HCT116 (cell line): ENCODE measurements around the gene LRBA. TPM values are rescaled to one million over a fixed set of nuclear protein-coding genes. Genes with fewer than 3 reads are reported as not detected.

Source experiments
- ATAC-seq: fragments of 200-7000 bp; cut with Tn5 transposase; 2 replicates; pipeline ENCODE4 v1.9.1; 2020; ENCODE audit warnings: mild to moderate bottlenecking, moderate library complexity
- BruUV-seq: library from RNA; stranded (reverse); fragments of 400-500 nt; replicated peaks from 2 replicates; lab custom pipeline; 2021; lab: Mats Ljungman, UMichigan
- CTCF ChIA-PET: fragments of 300-600 bp; sonication (Branson Sonifier 250); formaldehyde crosslinking; loops from one replicate; lab custom pipeline; 2021; ENCODE audit warnings: antibody characterized with exemption; lab: Charles Lee
- POLR2A ChIA-PET: fragments of 300-600, 350-600 bp; sonication (Branson Sonifier 250); formaldehyde crosslinking; loops from one replicate; lab custom pipeline; 2021; ENCODE audit warnings: antibody characterized with exemption; lab: Charles Lee
- RAD21 ChIA-PET, 2 experiments: fragments of 300-600 bp; sonication (Branson Sonifier 250); formaldehyde crosslinking; loops; one replicate each; lab custom pipeline; 2023; ENCODE audit warnings: low total read pairs in 2 of 2; ENCODE audit not compliant: uncharacterized antibody in 2 of 2, unreplicated experiment in 2 of 2, low non-redundant PET in 1 of 2; lab: Charles Lee
- DNase-seq: peaks from one replicate; pipeline ENCODE4 v3.0.0-alpha.2; 2010; ENCODE audit warnings: low read depth, low spot score
- H2AFZ ChIP-seq: fragments of 200-600 bp; shearing (Covaris generic), sonication (generic); 2 replicates; pipeline ENCODE4 v1.6.1; 2017; ENCODE audit warnings: low read depth, mixed run types, mixed read lengths, antibody characterized with exemption, low read length; ENCODE audit not compliant: poor library complexity, severe bottlenecking
- H3K27ac ChIP-seq: 2 replicates; pipeline ENCODE4 v1.5.1; 2012; ENCODE audit warnings: low read depth, low read length
- H3K27me3 ChIP-seq: fragments of 200-600 bp; sonication (generic); 2 replicates; pipeline ENCODE4 v1.6.1; 2016; ENCODE audit warnings: mixed run types, low read length, mixed read lengths; ENCODE audit not compliant: insufficient read depth
- H3K36me3 ChIP-seq, 2 experiments: fragments of 200-500 bp in 1 of 2; fragments of 200-600 bp in 1 of 2; sonication (Bioruptor generic) in 1 of 2; sonication (generic) in 1 of 2; 2 replicates each; pipeline versions ENCODE4 v1.5.1 to v1.6.1; 2014 to 2016; ENCODE audit warnings: low read length in 2 of 2, inconsistent platforms in 1 of 2, mixed read lengths in 1 of 2, mixed run types in 1 of 2; ENCODE audit not compliant: insufficient read depth in 2 of 2, control insufficient read depth in 1 of 2
- H3K4me1 ChIP-seq, 2 experiments: fragments of 200-600 bp in 1 of 2; sonication (generic) in 1 of 2; 2 replicates each; pipeline versions ENCODE4 v1.5.1 to v1.6.1; 2012 to 2017; ENCODE audit warnings: low read length in 2 of 2, inconsistent platforms in 1 of 2, mild to moderate bottlenecking in 1 of 2, mixed read lengths in 1 of 2, mixed run types in 1 of 2, moderate library complexity in 1 of 2; ENCODE audit not compliant: insufficient read depth in 2 of 2, control insufficient read depth in 1 of 2
- H3K4me2 ChIP-seq: fragments of 200-600 bp; sonication (generic); 2 replicates; pipeline ENCODE4 v1.6.1; 2017; ENCODE audit warnings: mixed run types, low read length, mixed read lengths
- H3K4me3 ChIP-seq, 2 experiments: fragments of 200-600 bp in 1 of 2; sonication (generic) in 1 of 2; replicated peaks in 1 of 2; 2 replicates each; pipeline ENCODE4 v1.5.1; 2011 to 2016; ENCODE audit warnings: low read length in 2 of 2, control low read depth in 1 of 2, low read depth in 1 of 2, mild to moderate bottlenecking in 1 of 2, mixed read lengths in 1 of 2, mixed run types in 1 of 2
- H3K79me2 ChIP-seq: fragments of 200-600 bp; sonication (generic); 2 replicates; pipeline ENCODE4 v1.6.1; 2017; ENCODE audit warnings: mild to moderate bottlenecking, mixed run types, low read length, moderate library complexity, mixed read lengths; ENCODE audit not compliant: insufficient read depth
- H3K9ac ChIP-seq: fragments of 200-600 bp; sonication (generic); 2 replicates; pipeline ENCODE4 v1.6.1; 2016; ENCODE audit warnings: low read length, mixed read lengths
- H3K9me2 ChIP-seq: fragments of 200-600 bp; sonication (generic), shearing (Covaris generic); 2 replicates; pipeline ENCODE4 v1.6.1; 2017; ENCODE audit warnings: mixed run types, mild to moderate bottlenecking, moderate library complexity; ENCODE audit not compliant: insufficient read depth
- H3K9me3 ChIP-seq, 2 experiments: fragments of 200-500 bp in 1 of 2; fragments of 200-600 bp in 1 of 2; sonication (Bioruptor generic) in 1 of 2; sonication (generic) in 1 of 2; 2 replicates each; pipeline ENCODE4 v1.6.1; 2014 to 2017; ENCODE audit warnings: low read length in 2 of 2, mixed read lengths in 2 of 2, inconsistent platforms in 1 of 2, low read depth in 1 of 2, mild to moderate bottlenecking in 1 of 2, mixed run types in 1 of 2, moderate library complexity in 1 of 2; ENCODE audit not compliant: control insufficient read depth in 1 of 2, insufficient read depth in 1 of 2
- H4K20me1 ChIP-seq: fragments of 200-600 bp; sonication (generic), shearing (Covaris generic); 2 replicates; pipeline ENCODE4 v1.6.1; 2017; ENCODE audit warnings: mixed run types, mild to moderate bottlenecking, moderate library complexity; ENCODE audit not compliant: insufficient read depth
- CEBPB ChIP-seq: IDR thresholded peaks from 2 replicates; pipeline ENCODE4 v1.6.1; 2012; ENCODE audit warnings: low read depth
- EZH2 ChIP-seq: fragments of 200-600 bp; sonication (generic); IDR thresholded peaks from 2 replicates; pipeline ENCODE4 v1.6.1; 2017; ENCODE audit warnings: antibody characterized with exemption, mixed run types
- EZH2phosphoT487 ChIP-seq: fragments of 200-600 bp; IDR thresholded peaks from 2 replicates; pipeline ENCODE4 v1.6.1; 2018; ENCODE audit warnings: antibody characterized with exemption, borderline replicate concordance
- JUND ChIP-seq: IDR thresholded peaks from 2 replicates; pipeline ENCODE4 v1.6.1; 2012
- POLR2A ChIP-seq: IDR thresholded peaks from 2 replicates; pipeline ENCODE4 v1.7.0; 2011; ENCODE audit warnings: borderline replicate concordance; ENCODE audit not compliant: insufficient read depth, insufficient read length; ENCODE audit errors: extremely low read depth
- RAD21 ChIP-seq: IDR thresholded peaks from 2 replicates; pipeline ENCODE4 v1.6.1; 2012; ENCODE audit warnings: low read depth, mild to moderate bottlenecking
- SRF ChIP-seq: IDR thresholded peaks from 2 replicates; pipeline ENCODE4 v1.6.1; 2012; ENCODE audit warnings: low read depth
- intact Hi-C: fragments of 100-400 bp; cut with micrococcal nuclease; formaldehyde crosslinking; loops from 2 replicates; pipeline ENCODE4 v1.10.0; 2022
- total RNA-seq: library from RNA; stranded (reverse); gene quantifications from one replicate; pipeline ENCODE4 v1.2.1, GENCODE V29; 2021; ENCODE audit not compliant: unreplicated experiment
- TF ChIP-seq, protein P1 (sequence below): IDR thresholded peaks from 2 replicates; pipeline ENCODE4 v1.6.1; 2012; ENCODE audit warnings: low read depth

Gene LRBA
- total RNA-seq, 1 experiment from 2014 or later = 79.8 TPM

- TF ChIP-seq POLR2A = no peak
These were observed 23.5 kb upstream of the LRBA start (continued) for GRCh38 chr4:151038452-151039157.

DNA sequence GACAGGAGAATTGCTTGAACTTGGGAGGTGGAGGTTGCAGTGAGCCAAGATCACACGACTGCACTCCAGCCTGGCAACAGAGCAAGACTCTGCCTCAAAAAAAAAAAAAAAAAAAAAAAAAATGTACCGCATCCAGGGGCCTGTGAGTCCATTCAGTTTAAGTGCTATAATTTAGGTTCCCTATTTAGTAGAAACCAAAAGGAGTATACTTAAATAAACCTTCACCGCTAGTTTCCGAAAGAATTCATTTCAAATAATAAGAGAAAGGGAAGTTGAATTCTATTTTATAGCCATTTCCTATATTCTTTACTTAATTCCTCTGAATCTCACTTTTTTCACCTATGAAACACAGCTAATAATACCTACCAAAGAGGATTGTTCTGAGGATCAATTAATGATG is 20.8 kb upstream of the LRBA start:
- Histone ChIP-seq H3K27me3 (no peaks in the 10 kb centered on the region), H3K4me2 (no peak overlapping the region), H3K79me2 (no peaks in the 10 kb centered on the region), H3K9me3 (no peaks in the 10 kb centered on the region), H4K20me1 (no peaks in the 10 kb centered on the region), H3K4me3 (no peak overlapping the region), H3K9ac (no peak overlapping the region), H3K9me2 (no peaks in the 10 kb centered on the region), H3K4me1 (peaks cover 0 to 7% of the 10 kb centered on the region in 2 experiments; a peak in 1 of 4 replicates), H3K27ac (no peak overlapping the region), H3K36me3 (no peaks in the 10 kb centered on the region), H2AFZ (no peak overlapping the region)
- RAD21 ChIA-PET = no interaction called here
- BruUV-seq = no TSS peak
- TF ChIP-seq JUND (no peak), EZH2 (no peak)
- POLR2A ChIA-PET = no interaction called here
- ATAC-seq (no peak), DNase-seq (no peak)
- CTCF ChIA-PET = no interaction called here
- intact Hi-C loops = no loop called here

- H3K27me3 ChIP-seq = no peaks in the 10 kb centered on the region
- DNase-seq = no peak
- ChIA-PET RAD21 (no interaction called here), CTCF (no interaction called here), POLR2A (no interaction called here)
- intact Hi-C loops = no loop called here
- H3K9me3 ChIP-seq = no peaks in the 10 kb centered on the region
- H3K9me2 ChIP-seq = no peaks in the 10 kb centered on the region
- TF ChIP-seq EZH2 = no peak
- no peak for TF ChIP-seq CEBPB
- TF ChIP-seq, protein P1, sequence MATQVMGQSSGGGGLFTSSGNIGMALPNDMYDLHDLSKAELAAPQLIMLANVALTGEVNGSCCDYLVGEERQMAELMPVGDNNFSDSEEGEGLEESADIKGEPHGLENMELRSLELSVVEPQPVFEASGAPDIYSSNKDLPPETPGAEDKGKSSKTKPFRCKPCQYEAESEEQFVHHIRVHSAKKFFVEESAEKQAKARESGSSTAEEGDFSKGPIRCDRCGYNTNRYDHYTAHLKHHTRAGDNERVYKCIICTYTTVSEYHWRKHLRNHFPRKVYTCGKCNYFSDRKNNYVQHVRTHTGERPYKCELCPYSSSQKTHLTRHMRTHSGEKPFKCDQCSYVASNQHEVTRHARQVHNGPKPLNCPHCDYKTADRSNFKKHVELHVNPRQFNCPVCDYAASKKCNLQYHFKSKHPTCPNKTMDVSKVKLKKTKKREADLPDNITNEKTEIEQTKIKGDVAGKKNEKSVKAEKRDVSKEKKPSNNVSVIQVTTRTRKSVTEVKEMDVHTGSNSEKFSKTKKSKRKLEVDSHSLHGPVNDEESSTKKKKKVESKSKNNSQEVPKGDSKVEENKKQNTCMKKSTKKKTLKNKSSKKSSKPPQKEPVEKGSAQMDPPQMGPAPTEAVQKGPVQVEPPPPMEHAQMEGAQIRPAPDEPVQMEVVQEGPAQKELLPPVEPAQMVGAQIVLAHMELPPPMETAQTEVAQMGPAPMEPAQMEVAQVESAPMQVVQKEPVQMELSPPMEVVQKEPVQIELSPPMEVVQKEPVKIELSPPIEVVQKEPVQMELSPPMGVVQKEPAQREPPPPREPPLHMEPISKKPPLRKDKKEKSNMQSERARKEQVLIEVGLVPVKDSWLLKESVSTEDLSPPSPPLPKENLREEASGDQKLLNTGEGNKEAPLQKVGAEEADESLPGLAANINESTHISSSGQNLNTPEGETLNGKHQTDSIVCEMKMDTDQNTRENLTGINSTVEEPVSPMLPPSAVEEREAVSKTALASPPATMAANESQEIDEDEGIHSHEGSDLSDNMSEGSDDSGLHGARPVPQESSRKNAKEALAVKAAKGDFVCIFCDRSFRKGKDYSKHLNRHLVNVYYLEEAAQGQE = no peak
- no peak for TF ChIP-seq RAD21
- TF ChIP-seq EZH2phosphoT487 = no peak
- no peak for TF ChIP-seq POLR2A
- TF ChIP-seq SRF = no peak
- no peak for ATAC-seq
- no peak overlapping the region for H3K4me2 ChIP-seq
- no TSS peak for BruUV-seq
- H3K4me3 ChIP-seq = no peak overlapping the region
- H3K27ac ChIP-seq = no peak overlapping the region
- no peaks in the 10 kb centered on the region for H3K36me3 ChIP-seq
- H3K79me2 ChIP-seq = no peaks in the 10 kb centered on the region
- no peak overlapping the region for H3K9ac ChIP-seq
- no peak overlapping the region for H2AFZ ChIP-seq
- peaks cover 0 to 7% of the 10 kb centered on the region in 2 experiments; a peak in 1 of 4 replicates for H3K4me1 ChIP-seq
- no peaks in the 10 kb centered on the region for H4K20me1 ChIP-seq
These were observed 20.2 kb upstream of the LRBA start for GRCh38 chr4:151035328-151035727.
